Common myeloid progenitor, CD34-positive (primary cell): Measurements from ENCODE around the gene LRRC37A3.
A peak's percentile ranks its signal among the peaks of the same experiment; 100 is the strongest.

Experiments
- CTCF ChIA-PET: fragments of 350-600 bp; sonication (Branson Sonifier 250); formaldehyde crosslinking; loops from one replicate; lab custom pipeline; 2021; ENCODE audit warnings: antibody characterized with exemption; lab: Charles Lee
- POLR2A ChIA-PET: fragments of 350-600 bp; sonication (Branson Sonifier 250); formaldehyde crosslinking; loops from one replicate; lab custom pipeline; 2021; ENCODE audit warnings: antibody characterized with exemption; lab: Charles Lee
- DNase-seq, 3 donors: peaks; one replicate each; pipeline versions ENCODE4 v3.0.0 to v3.0.0-alpha.2; 2013
- H3K27ac ChIP-seq, 2 experiments: 1 replicate in 1 of 2; 2 replicates in 1 of 2; pipeline ENCODE4 v1.7.0; 2013; ENCODE audit warnings: inconsistent platforms in 2 of 2, low read length in 2 of 2, mild to moderate bottlenecking in 2 of 2, low read depth in 1 of 2, moderate library complexity in 1 of 2; ENCODE audit not compliant: severe bottlenecking in 2 of 2, insufficient read depth in 1 of 2, poor library complexity in 1 of 2
- H3K27me3 ChIP-seq, 5 experiments: replicated peaks in 2 of 5; 1 replicate in 3 of 5; 2 replicates in 2 of 5; pipeline versions ENCODE4 v1.6.1 to v1.7.0; 2013; ENCODE audit warnings: low read length in 4 of 5, mild to moderate bottlenecking in 2 of 5, moderate library complexity in 2 of 5, inconsistent platforms in 1 of 5; ENCODE audit not compliant: insufficient read depth in 5 of 5, control insufficient read depth in 4 of 5
- H3K36me3 ChIP-seq, 4 experiments: 1 replicate in 2 of 4; 2 replicates in 2 of 4; pipeline versions ENCODE4 v1.6.1 to v1.7.0; 2013; ENCODE audit warnings: low read length in 3 of 4, control low read depth in 1 of 4, mild to moderate bottlenecking in 1 of 4; ENCODE audit not compliant: control insufficient read depth in 4 of 4, insufficient read depth in 4 of 4
- H3K4me1 ChIP-seq, 4 experiments: 1 replicate in 3 of 4; 2 replicates in 1 of 4; pipeline versions ENCODE4 v1.6.1 to v1.7.1; 2013; ENCODE audit warnings: low read length in 3 of 4, mild to moderate bottlenecking in 3 of 4, control low read depth in 1 of 4, inconsistent platforms in 1 of 4, moderate library complexity in 1 of 4; ENCODE audit not compliant: control insufficient read depth in 4 of 4, insufficient read depth in 4 of 4; ENCODE audit errors: control extremely low read depth in 1 of 4
- H3K4me3 ChIP-seq, 7 experiments: 1 replicate in 4 of 7; 2 replicates in 3 of 7; pipeline versions ENCODE4 v1.5.1 to v1.7.0; 2013; ENCODE audit warnings: mild to moderate bottlenecking in 7 of 7, low read length in 6 of 7, moderate library complexity in 6 of 7, inconsistent platforms in 2 of 7, low read depth in 2 of 7, control low read depth in 1 of 7; ENCODE audit not compliant: insufficient read depth in 4 of 7, control insufficient read depth in 1 of 7; ENCODE audit errors: extremely low read depth in 1 of 7
- H3K9me3 ChIP-seq, 5 experiments: 1 replicate in 4 of 5; 2 replicates in 1 of 5; pipeline versions ENCODE4 v1.6.1 to v1.7.1; 2013; ENCODE audit warnings: low read length in 4 of 5, mild to moderate bottlenecking in 2 of 5, inconsistent platforms in 1 of 5, low read depth in 1 of 5, moderate library complexity in 1 of 5; ENCODE audit not compliant: control insufficient read depth in 4 of 5, insufficient read depth in 2 of 5; ENCODE audit errors: control extremely low read depth in 1 of 5
- WGBS: methylation state at CpG from one replicate; pipeline ENCODE4 v1.1.5; 2013; ENCODE audit not compliant: insufficient coverage; 5-methylcytosine and 5-hydroxymethylcytosine counted together

The LRRC37A3 gene

DNA sequence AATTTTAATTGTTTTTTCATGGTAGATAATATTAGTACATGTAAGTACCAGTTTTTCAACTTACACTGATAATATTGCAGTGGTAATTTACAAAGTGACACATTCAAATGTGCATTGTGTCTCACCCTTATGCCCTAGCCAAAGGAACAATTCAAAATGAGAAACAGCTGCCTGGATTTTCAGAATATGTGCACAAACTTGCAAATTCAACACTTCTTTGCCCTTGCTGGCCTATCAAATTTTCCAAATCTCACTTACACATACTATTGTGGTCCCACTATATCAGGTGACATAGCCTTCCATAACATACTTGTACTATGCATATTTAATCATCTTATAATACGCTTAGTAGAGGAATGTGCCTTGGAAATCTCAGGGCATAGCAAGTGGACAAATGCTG is 32.6 kb upstream of the LRRC37A3 start:
- no peak for DNase-seq
- Histone ChIP-seq H3K9me3 (no peaks in the 10 kb centered on the region), H3K4me1 (peaks cover 0 to 3% (median under 1%) of the 10 kb centered on the region in 4 experiments), H3K4me3 (no peak overlapping the region), H3K36me3 (no peaks in the 10 kb centered on the region), H3K27ac (no peak overlapping the region), H3K27me3 (no peaks in the 10 kb centered on the region)
- WGBS, result no CpG with 5 or more reads among the region's 1 CpG
- CTCF ChIA-PET, result interaction anchor here (3.9 kb wide), 1 partner anchor 10 kb away, joined by 13 read pairs; no protein-coding TSS in a partner anchor
- POLR2A ChIA-PET, result no interaction called here

DNA sequence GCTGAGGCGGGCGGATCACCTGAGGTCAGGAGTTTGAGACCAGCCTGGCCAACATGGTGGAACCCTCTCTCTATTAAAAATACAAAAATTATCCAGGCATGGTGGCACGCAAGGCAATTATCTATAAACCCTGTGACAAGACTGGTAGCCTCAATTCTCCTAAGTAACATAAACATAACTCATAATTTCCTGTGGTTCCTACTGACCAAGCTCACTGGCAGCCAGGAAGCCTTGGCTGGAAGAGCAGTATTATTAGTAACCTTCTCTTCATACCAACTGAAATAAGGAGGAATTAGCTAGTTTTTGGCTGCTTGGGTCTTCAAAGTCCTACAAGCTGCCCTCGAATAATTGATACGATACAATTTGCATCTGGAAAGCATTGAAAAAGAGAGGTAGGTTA is 31.6 kb upstream of the LRRC37A3 start:
- Histone ChIP-seq H3K36me3 (no peaks in the 10 kb centered on the region), H3K27ac (no peak overlapping the region), H3K27me3 (no peaks in the 10 kb centered on the region), H3K4me3 (no peak overlapping the region), H3K9me3 (no peaks in the 10 kb centered on the region), H3K4me1 (peaks cover 0 to 3% (median under 1%) of the 10 kb centered on the region in 4 experiments)
- 100% methylated on average over 3 of the region's 5 CpGs for WGBS
- no peak for DNase-seq
- POLR2A ChIA-PET, result no interaction called here
- CTCF ChIA-PET, result interaction anchor here (1.0 to 3.9 kb wide), 3 partner anchors 9 to 11 kb away, joined by 3 to 13 read pairs (median 5); no protein-coding TSS in a partner anchor

DNA sequence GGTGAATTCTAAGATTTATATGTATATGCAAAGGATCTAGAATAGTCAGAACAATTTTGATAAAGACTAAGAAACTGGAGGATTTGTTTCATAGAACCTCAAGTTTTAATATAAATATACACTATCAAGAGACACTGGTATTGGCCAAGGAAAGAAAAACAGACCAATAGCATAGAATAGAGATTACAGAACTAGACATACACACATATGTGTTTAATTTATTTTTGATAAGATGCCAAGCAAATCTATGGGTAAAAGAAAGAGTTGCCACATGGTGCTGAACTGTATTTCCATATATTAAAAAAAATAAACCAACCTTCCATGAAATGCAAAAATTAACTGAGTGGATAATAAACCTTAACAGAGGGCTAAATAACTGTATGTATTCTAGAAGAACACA is 27.9 kb upstream of the LRRC37A3 start:
- Histone ChIP-seq H3K9me3 (no peaks in the 10 kb centered on the region), H3K4me3 (no peak overlapping the region), H3K27ac (no peak overlapping the region), H3K4me1 (peaks cover 0 to 3% (median under 1%) of the 10 kb centered on the region in 4 experiments), H3K27me3 (no peaks in the 10 kb centered on the region), H3K36me3 (no peaks in the 10 kb centered on the region)
- ChIA-PET CTCF (no interaction called here), POLR2A (no interaction called here)
- no peak for DNase-seq

DNA sequence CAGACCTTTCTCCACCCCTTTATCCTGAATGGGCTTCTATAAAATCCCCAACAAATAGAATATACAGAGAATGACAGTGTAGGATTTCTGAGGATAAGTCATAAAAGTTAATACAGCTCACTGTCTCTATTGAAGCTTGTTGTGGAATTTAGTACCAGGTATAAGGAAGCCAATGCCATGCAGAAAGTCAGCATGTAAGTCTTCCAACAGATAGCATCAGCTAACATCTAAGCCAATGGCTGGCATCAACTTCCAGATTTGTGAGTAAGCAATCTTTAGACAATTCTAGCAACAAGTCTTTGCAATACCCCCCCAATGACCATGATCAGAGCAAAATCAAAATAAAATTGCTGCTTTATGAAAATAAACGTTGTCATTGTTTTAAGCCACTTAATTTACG is 22.5 kb upstream of the LRRC37A3 start:
- Histone ChIP-seq H3K27ac (no peak overlapping the region), H3K36me3 (no peaks in the 10 kb centered on the region), H3K4me3 (no peak overlapping the region), H3K27me3 (no peaks in the 10 kb centered on the region), H3K9me3 (no peaks in the 10 kb centered on the region), H3K4me1 (peaks cover 0 to 7% (median 5%) of the 10 kb centered on the region in 4 experiments)
- POLR2A ChIA-PET, result no interaction called here
- 92% methylated on average over 2 of the region's 2 CpGs for WGBS
- no peak for DNase-seq
- CTCF ChIA-PET, result interaction anchor here (1.0 to 6.1 kb wide), 5 partner anchors 11 to 165 kb away, joined by 3 to 59 read pairs (median 4); no protein-coding TSS in a partner anchor

DNA sequence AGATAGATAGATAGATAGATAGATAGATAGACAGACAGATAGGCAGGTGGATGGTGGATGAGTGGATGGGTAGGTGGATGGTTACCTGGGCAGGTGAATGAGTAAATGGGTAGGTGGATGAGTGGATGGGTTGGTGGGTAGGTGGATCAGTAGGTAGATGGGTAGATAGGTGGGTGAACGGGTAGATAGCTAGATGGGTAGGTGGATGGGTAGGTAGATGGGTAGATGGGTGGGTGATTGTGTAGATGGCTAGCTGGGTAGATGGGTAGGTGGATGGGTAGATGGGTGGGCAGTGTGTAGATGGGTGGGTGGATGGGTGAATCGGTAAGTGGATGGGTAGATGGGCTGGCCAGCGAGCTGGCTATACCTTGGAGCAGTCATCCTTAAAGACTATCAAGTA is 21.8 kb upstream of the LRRC37A3 start:
- CTCF ChIA-PET, result interaction anchor here (1.0 to 6.1 kb wide), 6 partner anchors 8 to 164 kb away, joined by 3 to 59 read pairs (median 4); no protein-coding TSS in a partner anchor
- POLR2A ChIA-PET, result no interaction called here
- Histone ChIP-seq H3K4me3 (no peak overlapping the region), H3K27me3 (no peaks in the 10 kb centered on the region), H3K27ac (no peak overlapping the region), H3K4me1 (peaks cover 0 to 7% (median 5%) of the 10 kb centered on the region in 4 experiments), H3K9me3 (no peaks in the 10 kb centered on the region), H3K36me3 (no peaks in the 10 kb centered on the region)
- DNase-seq, result no peak
- 97% methylated on average over 3 of the region's 3 CpGs for WGBS

DNA sequence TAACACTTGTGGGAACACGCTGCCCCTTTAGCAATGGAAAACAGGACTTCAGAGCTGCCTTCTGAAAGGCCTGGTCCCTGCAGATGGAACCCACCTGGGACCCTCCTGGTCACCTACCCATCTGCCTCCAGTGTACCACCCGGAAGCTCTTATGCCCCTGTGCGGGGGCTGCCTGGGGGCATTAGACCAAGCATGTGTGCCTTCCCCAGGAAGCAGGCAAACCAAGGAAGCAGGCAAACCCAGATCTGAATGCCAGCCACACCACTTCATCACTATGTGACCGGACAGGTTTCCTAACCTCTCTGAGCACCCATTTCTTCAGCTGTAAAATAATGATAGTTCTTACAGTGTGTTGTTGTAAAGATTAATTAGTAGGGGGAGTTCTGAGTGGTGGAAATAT is 20.8 kb upstream of the LRRC37A3 start:
- Histone ChIP-seq H3K4me1 (peaks cover 0 to 7% (median 5%) of the 10 kb centered on the region in 4 experiments), H3K4me3 (no peak overlapping the region), H3K27me3 (no peaks in the 10 kb centered on the region), H3K27ac (no peak overlapping the region), H3K36me3 (no peaks in the 10 kb centered on the region), H3K9me3 (no peaks in the 10 kb centered on the region)
- 83% methylated on average over 1 of the region's 4 CpGs for WGBS
- no peak for DNase-seq
- ChIA-PET CTCF (interaction anchor here (1.2 to 6.1 kb wide), 4 partner anchors 9 to 22 kb away, joined by 3 to 59 read pairs (median 14); no protein-coding TSS in a partner anchor), POLR2A (no interaction called here)

DNA sequence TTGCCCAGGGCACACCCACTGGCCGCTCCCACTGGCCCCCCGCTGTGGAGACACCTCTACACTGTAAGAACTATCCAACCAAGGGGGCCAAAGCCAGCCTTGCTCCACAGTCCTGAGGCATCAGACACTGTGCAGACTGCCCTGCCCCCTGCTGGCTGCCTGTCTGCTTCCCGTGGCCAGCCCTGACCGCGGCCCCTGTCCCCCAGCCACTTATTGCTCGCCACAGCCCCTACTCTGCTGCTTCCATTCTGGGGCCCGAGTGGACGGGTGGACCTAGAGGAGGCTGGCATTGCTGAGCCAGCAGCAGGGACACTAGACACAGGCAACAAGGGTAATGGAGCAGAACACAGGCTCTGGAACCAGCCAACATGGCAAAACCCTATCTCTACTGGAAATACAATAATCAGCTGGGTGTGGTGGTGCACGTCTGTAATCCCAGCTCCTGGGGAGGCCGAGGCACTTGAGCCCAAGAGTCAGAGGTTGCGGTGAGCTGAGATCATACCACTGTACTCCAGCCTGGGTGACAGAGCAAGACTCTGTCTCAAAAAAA is 19.7 kb upstream of the LRRC37A3 start:
- WGBS, result 47% methylated on average over 5 of the region's 11 CpGs
- CTCF ChIA-PET, result interaction anchor here (0.7 to 6.1 kb wide), 10 partner anchors 11 to 243 kb away, joined by 3 to 59 read pairs (median 5); partner anchors contain the start of gene LRRC37A3
- Histone ChIP-seq H3K36me3 (no peaks in the 10 kb centered on the region), H3K4me1 (peaks cover 0 to 7% (median 5%) of the 10 kb centered on the region in 4 experiments), H3K27me3 (no peaks in the 10 kb centered on the region), H3K9me3 (no peaks in the 10 kb centered on the region), H3K27ac (no peak overlapping the region), H3K4me3 (peak overlapping the region in 2 of 7 experiments; percentile 26 to 39)
- peak; percentile 51 to 61 (median 61) for DNase-seq
- POLR2A ChIA-PET, result interaction anchor here (0.7 kb wide), 1 partner anchor 135 kb away, joined by 4 read pairs; no protein-coding TSS in a partner anchor
